KOPT-K1 (cell line): ENCODE data around the gene TIMM44.

Experiments
- H3K27ac ChIP-seq: fragments of 200-600 bp; sonication (generic); 2 replicates; pipeline ENCODE4 v1.5.1; 2016; ENCODE audit warnings: antibody characterized with exemption, mild to moderate bottlenecking, low read depth, low read length; ENCODE audit not compliant: poor library complexity, severe bottlenecking
- H3K36me3 ChIP-seq: fragments of 200-600 bp; sonication (generic); 2 replicates; pipeline ENCODE4 v1.5.1; 2017; ENCODE audit warnings: antibody characterized with exemption, mild to moderate bottlenecking, low read length, moderate library complexity; ENCODE audit not compliant: insufficient read depth
- H3K9me3 ChIP-seq: fragments of 200-600 bp; sonication (generic); 2 replicates; pipeline ENCODE4 v1.5.1; 2017; ENCODE audit warnings: antibody characterized with exemption, low read length, mild to moderate bottlenecking; ENCODE audit not compliant: insufficient read depth, poor library complexity, severe bottlenecking

TIMM44 gene

GRCh38 chr19:7879836-7880235, 63.6 kb downstream of the TIMM44 start:
- Histone ChIP-seq H3K36me3 (no peaks in the 10 kb centered on the region), H3K9me3 (no peaks in the 10 kb centered on the region), H3K27ac (no peak overlapping the region)

GRCh38 chr19:7879111-7879807, 64.2 kb downstream of the TIMM44 start:
- Histone ChIP-seq H3K36me3 (no peaks in the 10 kb centered on the region), H3K9me3 (no peaks in the 10 kb centered on the region), H3K27ac (no peak overlapping the region)

GRCh38 chr19:7877249-7877836, 66.1 kb downstream of the TIMM44 start:
- no peaks in the 10 kb centered on the region for H3K9me3 ChIP-seq

More at GRCh38 chr19:7877249-7877836, 66.1 kb downstream of the TIMM44 start:
- Histone ChIP-seq H3K36me3 (no peaks in the 10 kb centered on the region), H3K27ac (no peak overlapping the region)
